Stimulated activated naive CD8-positive, alpha-beta T cell treated with anti-CD3 and anti-CD28 coated beads, Interleukin-15, Interleukin-2, amounts not matched to agents 100 ng/mL and 50 ng/mL, for 24 hours (primary cell): Measurements from ENCODE around the gene FAM120A.
A peak's percentile ranks its signal among the peaks of the same experiment; 100 is the strongest.
"Not testable (repeated sequence)": the region's sequence is repeated elsewhere in the genome, so short reads cannot be mapped to it uniquely, and the experiment has no call there.

Source experiments
- H3K27ac Mint-ChIP-seq: one replicate; pipeline ENCODE4 v1.8.0; 2021; ENCODE audit warnings: mild to moderate bottlenecking, mixed read lengths
- H3K27me3 Mint-ChIP-seq: one replicate; pipeline ENCODE4 v1.8.0; 2021; ENCODE audit warnings: mixed read lengths
- H3K36me3 Mint-ChIP-seq: one replicate; pipeline ENCODE4 v1.8.0; 2021; ENCODE audit warnings: low read depth, mixed read lengths
- H3K4me1 Mint-ChIP-seq: one replicate; pipeline ENCODE4 v1.8.0; 2021; ENCODE audit warnings: low read depth, mixed read lengths
- H3K4me3 Mint-ChIP-seq: one replicate; pipeline ENCODE4 v1.8.0; 2021; ENCODE audit warnings: mild to moderate bottlenecking, mixed read lengths
- H3K9me3 Mint-ChIP-seq: one replicate; pipeline ENCODE4 v1.8.0; 2021; ENCODE audit warnings: mixed read lengths

Gene FAM120A

GRCh38 chr9:93500571-93501298, 49.2 kb downstream of the FAM120A start:
- Mint-ChIP-seq H3K27ac (peak overlapping the region; percentile 62), H3K9me3 (no peaks in the 10 kb centered on the region), H3K4me3 (peak overlapping the region; percentile 40), H3K36me3 (peaks cover 85% of the 10 kb centered on the region), H3K27me3 (no peaks in the 10 kb centered on the region), H3K4me1 (peaks cover 47% of the 10 kb centered on the region)

- H3K9me3 Mint-ChIP-seq = no peaks in the 10 kb centered on the region
- no peaks in the 10 kb centered on the region for H3K27me3 Mint-ChIP-seq
- peaks cover 82% of the 10 kb centered on the region for H3K36me3 Mint-ChIP-seq
- H3K4me3 Mint-ChIP-seq = peak overlapping the region; percentile 40
- peak overlapping the region; percentile 62 for H3K27ac Mint-ChIP-seq
- peaks cover 50% of the 10 kb centered on the region for H3K4me1 Mint-ChIP-seq
These were observed 49.9 kb downstream of the FAM120A start for GRCh38 chr9:93501406-93501805.

GRCh38 chr9:93503381-93503780, 51.9 kb downstream of the FAM120A start:
- H3K27ac Mint-ChIP-seq = no peak overlapping the region
- no peaks in the 10 kb centered on the region for H3K9me3 Mint-ChIP-seq
- peaks cover 64% of the 10 kb centered on the region for H3K4me1 Mint-ChIP-seq
- no peak overlapping the region for H3K4me3 Mint-ChIP-seq
- H3K27me3 Mint-ChIP-seq = no peaks in the 10 kb centered on the region
- peaks cover 79% of the 10 kb centered on the region for H3K36me3 Mint-ChIP-seq

GRCh38 chr9:93505541-93506132, 54.2 kb downstream of the FAM120A start:
- Mint-ChIP-seq H3K36me3 (peaks cover 70% of the 10 kb centered on the region), H3K4me3 (no peak overlapping the region), H3K27me3 (no peaks in the 10 kb centered on the region), H3K4me1 (peaks cover 57% of the 10 kb centered on the region), H3K9me3 (no peaks in the 10 kb centered on the region), H3K27ac (peak overlapping the region; percentile 27)

GRCh38 chr9:93507768-93508167, 56.3 kb downstream of the FAM120A start:
- Mint-ChIP-seq H3K36me3 (peaks cover 50% of the 10 kb centered on the region), H3K4me1 (peaks cover 56% of the 10 kb centered on the region), H3K27ac (no peak overlapping the region), H3K4me3 (no peak overlapping the region), H3K27me3 (no peaks in the 10 kb centered on the region), H3K9me3 (no peaks in the 10 kb centered on the region)

GRCh38 chr9:93508207-93508606, 56.7 kb downstream of the FAM120A start:
- no peak overlapping the region for H3K27ac Mint-ChIP-seq
- H3K4me3 Mint-ChIP-seq = no peak overlapping the region
- H3K27me3 Mint-ChIP-seq = no peaks in the 10 kb centered on the region
- no peaks in the 10 kb centered on the region for H3K9me3 Mint-ChIP-seq
- H3K36me3 Mint-ChIP-seq = peaks cover 48% of the 10 kb centered on the region
- H3K4me1 Mint-ChIP-seq = peaks cover 56% of the 10 kb centered on the region

- no peak overlapping the region for H3K4me3 Mint-ChIP-seq
- no peaks in the 10 kb centered on the region for H3K9me3 Mint-ChIP-seq
- H3K27me3 Mint-ChIP-seq = no peaks in the 10 kb centered on the region
- no peak overlapping the region for H3K27ac Mint-ChIP-seq
- H3K36me3 Mint-ChIP-seq = peaks cover 44% of the 10 kb centered on the region
- peaks cover 52% of the 10 kb centered on the region for H3K4me1 Mint-ChIP-seq
These were observed 57.6 kb downstream of the FAM120A start for GRCh38 chr9:93509084-93509483.

- H3K9me3 Mint-ChIP-seq = no peaks in the 10 kb centered on the region
- no peak overlapping the region for H3K27ac Mint-ChIP-seq
- H3K27me3 Mint-ChIP-seq = no peaks in the 10 kb centered on the region
- H3K4me3 Mint-ChIP-seq = no peak overlapping the region
- H3K4me1 Mint-ChIP-seq = peaks cover 42% of the 10 kb centered on the region
- H3K36me3 Mint-ChIP-seq = peaks cover 36% of the 10 kb centered on the region
These were observed 58.6 kb downstream of the FAM120A start for GRCh38 chr9:93510041-93510440.

GRCh38 chr9:93511228-93511627, 59.7 kb downstream of the FAM120A start:
- not testable (repeated sequence) for H3K4me3 Mint-ChIP-seq, H3K27me3 Mint-ChIP-seq, H3K27ac Mint-ChIP-seq, H3K9me3 Mint-ChIP-seq
- Mint-ChIP-seq H3K36me3 (peaks cover 26% of the 10 kb centered on the region), H3K4me1 (peaks cover 32% of the 10 kb centered on the region)

- not testable (repeated sequence) for H3K27ac Mint-ChIP-seq, H3K4me3 Mint-ChIP-seq, H3K27me3 Mint-ChIP-seq, H3K9me3 Mint-ChIP-seq
- H3K36me3 Mint-ChIP-seq = peaks cover 28% of the 10 kb centered on the region
- peaks cover 26% of the 10 kb centered on the region for H3K4me1 Mint-ChIP-seq
These were observed 60.8 kb downstream of the FAM120A start for GRCh38 chr9:93512170-93512812.

- no peak overlapping the region for H3K27ac Mint-ChIP-seq
- H3K4me1 Mint-ChIP-seq = peaks cover 17% of the 10 kb centered on the region
- H3K36me3 Mint-ChIP-seq = peaks cover 32% of the 10 kb centered on the region
- no peaks in the 10 kb centered on the region for H3K27me3 Mint-ChIP-seq
- no peaks in the 10 kb centered on the region for H3K9me3 Mint-ChIP-seq
- no peak overlapping the region for H3K4me3 Mint-ChIP-seq
These were observed 62.1 kb downstream of the FAM120A start for GRCh38 chr9:93513606-93514005.

- no peak overlapping the region for H3K27ac Mint-ChIP-seq
- H3K9me3 Mint-ChIP-seq = no peaks in the 10 kb centered on the region
- peaks cover 43% of the 10 kb centered on the region for H3K36me3 Mint-ChIP-seq
- H3K4me3 Mint-ChIP-seq = no peak overlapping the region
- H3K27me3 Mint-ChIP-seq = no peaks in the 10 kb centered on the region
- H3K4me1 Mint-ChIP-seq = no peaks in the 10 kb centered on the region
These were observed 65.8 kb downstream of the FAM120A start for GRCh38 chr9:93517331-93517730.

- Mint-ChIP-seq H3K27me3 (no peaks in the 10 kb centered on the region), H3K36me3 (peaks cover 56% of the 10 kb centered on the region), H3K4me3 (no peak overlapping the region), H3K4me1 (no peaks in the 10 kb centered on the region), H3K9me3 (no peaks in the 10 kb centered on the region), H3K27ac (no peak overlapping the region)
These were observed 69.0 kb downstream of the FAM120A start for GRCh38 chr9:93520523-93520922.

- Mint-ChIP-seq H3K27me3 (no peaks in the 10 kb centered on the region), H3K4me3 (no peak overlapping the region), H3K27ac (no peak overlapping the region), H3K36me3 (peaks cover 65% of the 10 kb centered on the region), H3K9me3 (no peaks in the 10 kb centered on the region), H3K4me1 (no peaks in the 10 kb centered on the region)
These were observed 71.3 kb downstream of the FAM120A start for GRCh38 chr9:93522736-93523135.

GRCh38 chr9:93523518-93524144, 72.1 kb downstream of the FAM120A start:
- H3K36me3 Mint-ChIP-seq = peaks cover 63% of the 10 kb centered on the region
- H3K4me1 Mint-ChIP-seq = no peaks in the 10 kb centered on the region
- no peak overlapping the region for H3K27ac Mint-ChIP-seq
- H3K4me3 Mint-ChIP-seq = no peak overlapping the region
- H3K27me3 Mint-ChIP-seq = no peaks in the 10 kb centered on the region
- no peaks in the 10 kb centered on the region for H3K9me3 Mint-ChIP-seq
